OCI-LY3 (cell line): ENCODE results near the gene ATP2C2.

ENCODE experiments used
- CTCF ChIP-seq: fragments of 200-600, 300-600 bp; sonication (generic); IDR thresholded peaks from 2 replicates; pipeline ENCODE4 v1.5.1; 2014; ENCODE audit warnings: antibody characterized with exemption, low read length, low read depth
- EZH2phosphoT487 ChIP-seq: fragments of 200-600 bp; shearing (Covaris generic); IDR thresholded peaks from 2 replicates; pipeline ENCODE4 v1.6.1; 2018; ENCODE audit warnings: antibody characterized with exemption, mixed run types, low read depth

GRCh38 chr16:84404324-84404723 is 36.0 kb downstream of the ATP2C2 start:
- TF ChIP-seq CTCF = no peak
- TF ChIP-seq EZH2phosphoT487 = no peak
